K562 (cell line): ENCODE measurements around the gene ALDH3B2. TPM values are rescaled to one million over a fixed set of nuclear protein-coding genes. Genes with fewer than 3 reads are reported as not detected.

ENCODE experiments used
- CBFB ChIP-seq: sonication (generic); formaldehyde crosslinking; IDR thresholded peaks from 2 replicates; pipeline ENCODE4 v1.4.0; 2020; ENCODE audit warnings: mild to moderate bottlenecking, missing genetic modification reagents
- CBX2 ChIP-seq: fragments of 200-600 bp; sonication (generic); IDR thresholded peaks from one replicate; pipeline ENCODE4 v1.6.1; 2012; ENCODE audit warnings: mild to moderate bottlenecking, low read length, inconsistent platforms; ENCODE audit not compliant: insufficient read depth, poor library complexity, severe bottlenecking
- CBX8 ChIP-seq: fragments of 200-600 bp; sonication (generic); IDR thresholded peaks from 2 replicates; pipeline ENCODE4 v1.6.1; 2012; ENCODE audit warnings: borderline replicate concordance, mixed run types, low read depth, mild to moderate bottlenecking, moderate library complexity, mixed read lengths, low read length, control low read depth, inconsistent platforms; ENCODE audit not compliant: poor library complexity, severe bottlenecking; ENCODE audit errors: extremely low read depth
- DEAF1 ChIP-seq: fragments of 450-650 bp; formaldehyde crosslinking; IDR thresholded peaks from 2 replicates; pipeline ENCODE4 v1.4.0; 2020; ENCODE audit warnings: mild to moderate bottlenecking, moderate library complexity
- MGA ChIP-seq: fragments of 450-650 bp; IDR thresholded peaks from 2 replicates; pipeline ENCODE4 v1.6.1; 2016; ENCODE audit warnings: mild to moderate bottlenecking, moderate library complexity
- RAD21 ChIP-seq, 2 experiments: fragments of 250-450 bp in 1 of 2; fragments of 450-650 bp in 1 of 2; sonication (Bioruptor Pico) in 1 of 2; formaldehyde crosslinking in 1 of 2; IDR thresholded peaks in 1 of 2; conservative IDR thresholded peaks in 1 of 2; 2 replicates each; pipeline versions ENCODE4 v1.4.0 to v1.8.0; 2020 to 2022; ENCODE audit warnings: mild to moderate bottlenecking in 2 of 2, moderate library complexity in 1 of 2
- SMARCA4 ChIP-seq: fragments of 450-650 bp; IDR thresholded peaks from 2 replicates; pipeline ENCODE4 v1.6.1; 2016
- polyA plus RNA-seq, 8 experiments: library from polyadenylated mRNA; depleted of rRNA in 4 of 8; stranded (reverse) in 5 of 8; unstranded in 3 of 8; fragments of >200 nt; fragmentation: Nextera tagmentation in 2 of 8; fragmentation: Illumina TruSeq in 1 of 8; extraction: Ambion mirVana in 2 of 8; extraction: Trizol in 1 of 8; gene quantifications; 2 replicates each; pipeline versions ENCODE4 v1.2.1 to v1.2.3, GENCODE V29; 2011 to 2014; ENCODE audit warnings: inconsistent platforms in 1 of 8, missing spikeins in 1 of 8
- total RNA-seq, 7 experiments: library from RNA; depleted of rRNA in 6 of 7; stranded (reverse); fragments of >200 nt in 6 of 7; fragmentation: Illumina TruSeq in 2 of 7; extraction: Trizol in 2 of 7; gene quantifications; 2 replicates each; pipeline versions ENCODE4 v1.2.1 to v1.2.3, GENCODE V29; 2011 to 2021; ENCODE audit warnings: low replicate concordance in 1 of 7

The ALDH3B2 gene
- total and polyA plus RNA-seq, 9 of the 15 experiments (the other 6 are each of a cell fraction or from before 2014, with no cell fraction given): not detected

- TF ChIP-seq MGA (no peak), DEAF1 (CRISPR knock-in tag) (0 out of 2 replicates have a peak, but pooled peaks have one; percentile 7), SMARCA4 (no peak), CBX8 (peak; percentile 69), CBX2 (peak; percentile 52), CBFB (CRISPR knock-in tag) (no peak), RAD21 (CRISPR knock-in tag; conservative IDR thresholded peaks at IDR 0.05 in 1 of 2, IDR thresholded peaks at IDR 0.05 in 1 of 2) (peak in 1 of 2 experiments; percentile 51; a peak in 3 of 4 replicates)
Observed at GRCh38 chr11:67694875-67695555, 20.6 kb upstream of the ALDH3B2 start (continued).
